Right lobe of liver (tissue), 4 donors: Measurements from ENCODE around the gene S100G.
"Not testable (repeated sequence)": the region's sequence is repeated elsewhere in the genome, so short reads cannot be mapped to it uniquely, and the experiment has no call there.

Source experiments
- POLR2A ChIP-seq: fragments of 450-650 bp; IDR thresholded peaks from one replicate; pipeline ENCODE4 v1.6.1; 2017; ENCODE audit warnings: antibody characterized with exemption, mild to moderate bottlenecking
- TF ChIP-seq, protein P1 (sequence below), 4 donors: fragments of 200-600 bp in 3 of 4; fragments of 450-650 bp in 1 of 4; IDR thresholded peaks; one replicate each; pipeline versions ENCODE4 v1.5.1 to v1.8.0; 2016 to 2022; ENCODE audit warnings: antibody characterized with exemption in 4 of 4, mild to moderate bottlenecking in 2 of 4
- donor health status: DM: no; HTN: no; CAD: no.
- donor health status: DM: no; HTN: no; CAD: no.
- donor health status: DM: no; HTN: yes; CAD: no.

DNA sequence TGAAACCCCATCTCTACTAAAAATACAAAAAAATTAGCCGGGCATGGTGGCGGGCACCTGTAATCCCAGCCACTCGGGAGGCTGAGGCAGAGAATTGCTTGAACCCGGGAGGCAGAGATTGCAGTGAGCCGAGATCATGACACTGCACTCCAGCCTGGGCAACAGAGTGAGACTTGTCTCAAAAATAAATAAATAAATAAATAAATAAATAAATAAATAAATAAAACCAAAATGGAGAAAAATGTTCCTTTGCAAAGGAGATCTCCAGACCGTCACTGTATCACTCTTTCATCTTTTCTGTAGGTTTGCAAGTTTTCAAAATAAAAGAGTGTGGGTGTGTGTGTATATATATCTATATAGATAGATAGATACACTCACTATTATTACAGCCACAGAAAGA is 46.7 kb upstream of the S100G start:
- TF ChIP-seq, protein P1, sequence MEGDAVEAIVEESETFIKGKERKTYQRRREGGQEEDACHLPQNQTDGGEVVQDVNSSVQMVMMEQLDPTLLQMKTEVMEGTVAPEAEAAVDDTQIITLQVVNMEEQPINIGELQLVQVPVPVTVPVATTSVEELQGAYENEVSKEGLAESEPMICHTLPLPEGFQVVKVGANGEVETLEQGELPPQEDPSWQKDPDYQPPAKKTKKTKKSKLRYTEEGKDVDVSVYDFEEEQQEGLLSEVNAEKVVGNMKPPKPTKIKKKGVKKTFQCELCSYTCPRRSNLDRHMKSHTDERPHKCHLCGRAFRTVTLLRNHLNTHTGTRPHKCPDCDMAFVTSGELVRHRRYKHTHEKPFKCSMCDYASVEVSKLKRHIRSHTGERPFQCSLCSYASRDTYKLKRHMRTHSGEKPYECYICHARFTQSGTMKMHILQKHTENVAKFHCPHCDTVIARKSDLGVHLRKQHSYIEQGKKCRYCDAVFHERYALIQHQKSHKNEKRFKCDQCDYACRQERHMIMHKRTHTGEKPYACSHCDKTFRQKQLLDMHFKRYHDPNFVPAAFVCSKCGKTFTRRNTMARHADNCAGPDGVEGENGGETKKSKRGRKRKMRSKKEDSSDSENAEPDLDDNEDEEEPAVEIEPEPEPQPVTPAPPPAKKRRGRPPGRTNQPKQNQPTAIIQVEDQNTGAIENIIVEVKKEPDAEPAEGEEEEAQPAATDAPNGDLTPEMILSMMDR (IDR thresholded peaks at IDR 0.05), result not testable (repeated sequence)
- not testable (repeated sequence) for TF ChIP-seq POLR2A
